ENCODE data around the gene SGCB.

DNA sequence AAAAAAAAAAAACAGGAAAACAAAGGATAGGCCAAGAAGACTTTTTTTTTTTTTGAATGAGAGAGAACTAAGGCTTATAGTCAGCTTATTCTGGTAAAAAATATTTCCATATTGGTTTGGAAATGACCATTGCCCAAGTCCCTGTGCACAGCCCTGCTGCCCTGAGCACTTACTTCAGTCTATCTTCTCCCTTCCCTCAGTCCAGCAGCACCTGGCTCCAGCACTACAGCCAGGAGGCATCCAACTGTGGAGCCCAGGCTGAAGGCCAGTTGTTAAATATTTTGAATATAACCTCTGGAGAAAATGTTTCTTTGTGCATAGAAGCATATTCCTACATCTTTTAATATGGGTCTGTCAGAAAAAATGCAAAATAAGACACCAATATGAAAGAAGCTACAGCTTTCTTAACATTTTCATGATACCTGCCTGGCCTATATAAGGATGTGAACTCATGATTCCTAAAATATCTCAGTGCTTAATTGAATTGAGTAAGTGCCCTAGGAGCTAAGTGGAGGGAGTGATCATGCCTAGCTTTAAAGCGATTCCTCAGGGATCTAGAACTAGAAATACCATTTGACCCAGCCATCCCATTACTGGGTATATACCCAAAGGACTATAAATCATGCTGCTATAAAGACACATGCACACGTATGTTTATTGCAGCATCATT is 32.4 kb downstream of the SGCB start:
- no peak for TF ChIP-seq CTCF (IDR thresholded peaks at IDR 0.05)
- TF ChIP-seq EZH2 (IDR thresholded peaks at IDR 0.05), result no peak

Data from neural progenitor cell (in vitro differentiated cells).